Measurements from ENCODE around the gene TKFC. TPM values are rescaled to one million over a fixed set of nuclear protein-coding genes. Genes with fewer than 3 reads are reported as not detected.
"Not testable (repeated sequence)": the region's sequence is repeated elsewhere in the genome, so short reads cannot be mapped to it uniquely, and the experiment has no call there.

The TKFC gene
- total and polyA plus RNA-seq, 2 experiments from 2014 or later, result 39.8 to 44.6 TPM

DNA sequence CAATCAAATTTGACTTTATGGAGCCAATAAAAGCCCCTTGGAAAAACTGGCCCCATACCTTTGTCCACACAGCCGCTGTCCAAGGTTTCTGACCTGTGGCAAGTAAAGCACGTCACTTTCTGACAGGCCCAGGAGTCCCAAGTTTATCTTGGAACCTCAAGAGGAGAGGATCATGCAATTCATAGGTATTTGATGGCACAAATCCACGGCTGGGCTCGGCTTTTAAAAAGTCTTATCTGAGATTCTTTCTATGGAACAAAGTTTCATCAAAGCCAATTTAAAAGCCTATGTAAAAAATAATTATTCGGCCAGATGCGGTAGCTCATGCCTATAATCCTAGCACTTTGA lies 42.7 kb downstream of the TKFC start:
- DNase-seq, result no peak
- 95 to 99% methylated on average over 6 of the region's 6 CpGs for WGBS, 2 experiments (ENCODE audit: low coverage in 1 of 2, low lambda C conversion rate in 2 of 2, missing lambda C conversion rate in 2 of 2)
- H3K9me3 ChIP-seq (ENCODE audit: low read depth), result no peaks in the 10 kb centered on the region
- peaks cover 16% of the 10 kb centered on the region; the same call in 1 of the 2 replicates for H3K36me3 ChIP-seq (ENCODE audit: low read depth)
- H2AFZ ChIP-seq, result no peak overlapping the region
- no peaks in the 10 kb centered on the region for H3K79me2 ChIP-seq (ENCODE audit: insufficient read depth)
- no peaks in the 10 kb centered on the region for H3K9me2 ChIP-seq (ENCODE audit: insufficient read depth)
- no peaks in the 10 kb centered on the region for H3K27me3 ChIP-seq (replicated peaks; ENCODE audit: insufficient read depth)
- in situ Hi-C loops (cut with MboI), result no loop called here
- H3K4me2 ChIP-seq (ENCODE audit: unreplicated experiment), result no peak overlapping the region
- H3K4me3 ChIP-seq, result no peak overlapping the region
- H3K4me1 ChIP-seq (ENCODE audit: insufficient read depth), result peaks cover 26% of the 10 kb centered on the region
- H3K27ac ChIP-seq, result no peak overlapping the region
- no peak for TF ChIP-seq EZH2phosphoT487 (IDR thresholded peaks at IDR 0.05; ENCODE audit: insufficient read depth, low read depth)
- TF ChIP-seq EZH2 (IDR thresholded peaks at IDR 0.05; ENCODE audit: insufficient read depth, poor library complexity, severe bottlenecking), result no peak
- no peak overlapping the region for H3K9ac ChIP-seq
- no peaks in the 10 kb centered on the region for H4K20me1 ChIP-seq (ENCODE audit: insufficient read depth)
- peaks cover 40% of the 10 kb centered on the region for H3F3A ChIP-seq (ENCODE audit: insufficient read depth)

DNA sequence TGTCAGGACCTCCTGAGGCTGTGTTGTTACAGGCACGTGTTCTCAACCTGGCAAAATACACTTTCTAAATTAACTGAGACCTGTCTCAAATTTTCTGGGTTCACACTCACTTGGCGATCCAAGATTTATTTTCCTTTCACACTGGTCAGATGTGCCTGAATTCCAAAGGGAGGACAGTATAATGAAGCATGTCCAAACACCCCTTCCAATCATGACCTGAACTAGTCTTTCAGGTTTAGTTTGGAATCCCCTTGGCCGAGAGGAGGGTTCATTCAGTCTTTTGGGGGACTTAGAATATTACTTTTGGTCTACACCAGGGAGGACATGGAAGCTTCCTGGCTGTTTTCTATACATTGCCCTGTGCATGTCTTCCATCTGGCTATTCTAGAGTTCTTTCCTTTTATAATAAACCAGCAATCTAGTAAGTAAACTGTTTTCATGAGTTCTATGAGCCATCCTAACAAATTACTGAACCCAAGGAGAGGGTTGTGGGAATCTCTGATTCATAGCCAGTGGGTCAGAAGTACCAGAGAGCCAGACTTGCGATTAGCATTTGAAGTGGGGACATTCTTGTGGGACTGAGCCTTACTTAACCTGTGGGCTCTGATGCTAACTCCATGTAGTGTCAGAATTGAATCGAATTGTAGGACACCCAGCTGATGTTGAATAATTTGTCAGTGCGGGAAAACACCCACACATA lies 44.6 kb downstream of the TKFC start:
- Histone ChIP-seq H3K27me3 (replicated peaks; ENCODE audit: insufficient read depth) (no peaks in the 10 kb centered on the region), H3K4me2 (ENCODE audit: unreplicated experiment) (peak overlapping the region; percentile 73), H3K27ac (peak overlapping the region; percentile 92), H2AFZ (no peak overlapping the region), H3K36me3 (ENCODE audit: low read depth) (peaks cover 14% of the 10 kb centered on the region; the same call in 1 of the 2 replicates), H3K4me1 (ENCODE audit: insufficient read depth) (peaks cover 26% of the 10 kb centered on the region), H3K9ac (peak overlapping the region; percentile 62), H3F3A (ENCODE audit: insufficient read depth) (peaks cover 40% of the 10 kb centered on the region), H3K79me2 (ENCODE audit: insufficient read depth) (no peaks in the 10 kb centered on the region), H4K20me1 (ENCODE audit: insufficient read depth) (no peaks in the 10 kb centered on the region), H3K4me3 (no peak overlapping the region), H3K9me2 (ENCODE audit: insufficient read depth) (no peaks in the 10 kb centered on the region), H3K9me3 (ENCODE audit: low read depth) (no peaks in the 10 kb centered on the region)
- in situ Hi-C loops (cut with MboI), result no loop called here
- WGBS, 2 experiments (ENCODE audit: low coverage in 1 of 2, low lambda C conversion rate in 2 of 2, missing lambda C conversion rate in 2 of 2), result 65 to 68% methylated on average over 6 of the region's 6 CpGs
- TF ChIP-seq EZH2phosphoT487 (IDR thresholded peaks at IDR 0.05; ENCODE audit: insufficient read depth, low read depth) (no peak), EZH2 (IDR thresholded peaks at IDR 0.05; ENCODE audit: insufficient read depth, poor library complexity, severe bottlenecking) (no peak)
- DNase-seq, result peak; percentile 80

DNA sequence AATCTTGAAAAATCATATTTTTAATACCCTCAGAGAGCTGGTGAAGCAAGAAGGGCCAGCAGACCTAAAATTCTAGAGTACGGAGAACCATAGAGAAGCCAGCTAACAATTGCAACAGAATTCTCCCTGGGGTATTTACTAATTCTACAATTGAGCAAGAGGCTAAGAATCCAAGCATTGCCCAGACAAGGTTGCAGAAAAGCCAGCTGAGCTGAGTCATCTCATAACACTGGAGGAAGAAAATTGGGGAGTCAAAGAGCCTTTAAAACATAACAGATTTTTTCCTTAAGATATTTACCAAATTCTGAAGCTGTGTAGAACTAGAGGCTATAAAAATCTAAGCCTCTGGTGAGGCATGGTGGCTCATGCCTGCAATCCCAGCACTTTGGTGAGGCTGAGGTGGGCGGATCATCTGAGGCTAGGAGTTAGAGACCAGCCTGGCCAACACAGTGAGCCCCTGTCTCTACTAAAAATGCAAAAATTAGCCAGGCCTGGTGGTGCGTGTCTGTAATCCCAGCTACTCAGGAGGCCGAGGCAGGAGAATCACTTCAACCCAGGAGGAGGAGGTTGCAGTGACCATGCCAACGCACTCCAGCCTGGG lies 45.8 kb downstream of the TKFC start:
- 8 to 10% methylated on average over 5 of the region's 5 CpGs for WGBS, 2 experiments (ENCODE audit: low coverage in 1 of 2, low lambda C conversion rate in 2 of 2, missing lambda C conversion rate in 2 of 2)
- H3K9ac ChIP-seq, result peak overlapping the region; percentile 68

DNA sequence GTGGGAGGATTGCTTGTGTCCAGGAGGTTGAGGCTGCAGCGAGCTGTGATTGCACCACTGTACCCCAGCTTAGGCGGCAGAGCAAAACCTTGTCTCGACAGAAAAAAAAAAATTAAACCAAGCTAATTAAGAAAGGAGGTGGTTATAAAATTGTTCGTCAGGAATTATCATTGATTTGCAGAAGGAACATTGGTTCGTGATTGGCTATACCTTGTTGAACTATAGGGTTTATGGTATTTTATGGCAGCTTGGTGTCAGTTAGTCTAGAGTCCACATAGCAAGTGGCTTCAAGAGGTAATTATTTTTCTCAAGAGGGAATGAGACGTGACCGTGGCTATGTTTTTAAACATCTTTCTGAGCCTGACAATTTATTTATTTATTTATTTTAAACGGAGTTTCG lies 47.9 kb downstream of the TKFC start:
- H3K4me1 ChIP-seq (ENCODE audit: insufficient read depth), result peaks cover 26% of the 10 kb centered on the region
- H3K27ac ChIP-seq, result no peak overlapping the region
- no peak overlapping the region for H2AFZ ChIP-seq
- in situ Hi-C loops (cut with MboI), result loop anchor here (10.0 kb wide), 1 partner anchor 116 kb away; no protein-coding TSS in a partner anchor
- H3K9ac ChIP-seq, result no peak overlapping the region
- TF ChIP-seq EZH2phosphoT487 (IDR thresholded peaks at IDR 0.05; ENCODE audit: insufficient read depth, low read depth), result no peak
- TF ChIP-seq EZH2 (IDR thresholded peaks at IDR 0.05; ENCODE audit: insufficient read depth, poor library complexity, severe bottlenecking), result no peak
- H3K27me3 ChIP-seq (replicated peaks; ENCODE audit: insufficient read depth), result no peaks in the 10 kb centered on the region
- no peaks in the 10 kb centered on the region for H3K79me2 ChIP-seq (ENCODE audit: insufficient read depth)
- H3K4me2 ChIP-seq (ENCODE audit: unreplicated experiment), result no peak overlapping the region
- H3K36me3 ChIP-seq (ENCODE audit: low read depth), result peaks cover 2% of the 10 kb centered on the region; the same call in 1 of the 2 replicates
- no peak overlapping the region for H3K4me3 ChIP-seq
- H3K9me3 ChIP-seq (ENCODE audit: low read depth), result no peaks in the 10 kb centered on the region
- H3F3A ChIP-seq (ENCODE audit: insufficient read depth), result peaks cover 40% of the 10 kb centered on the region
- no peak for DNase-seq
- WGBS, 2 experiments (ENCODE audit: low coverage in 1 of 2, low lambda C conversion rate in 2 of 2, missing lambda C conversion rate in 2 of 2), result 94 to 97% methylated on average over 9 of the region's 9 CpGs
- no peaks in the 10 kb centered on the region for H4K20me1 ChIP-seq (ENCODE audit: insufficient read depth)
- H3K9me2 ChIP-seq (ENCODE audit: insufficient read depth), result no peaks in the 10 kb centered on the region

More for the DNA sequence above, 45.8 kb downstream of the TKFC start:
- Histone ChIP-seq H3K9me2 (ENCODE audit: insufficient read depth) (no peaks in the 10 kb centered on the region), H3K9me3 (ENCODE audit: low read depth) (no peaks in the 10 kb centered on the region), H2AFZ (peak overlapping the region; percentile 27), H3K27ac (peak overlapping the region; percentile 92), H3K27me3 (replicated peaks; ENCODE audit: insufficient read depth) (no peaks in the 10 kb centered on the region), H4K20me1 (ENCODE audit: insufficient read depth) (no peaks in the 10 kb centered on the region), H3K79me2 (ENCODE audit: insufficient read depth) (no peaks in the 10 kb centered on the region), H3K4me3 (peak overlapping the region; percentile 45), H3F3A (ENCODE audit: insufficient read depth) (peaks cover 40% of the 10 kb centered on the region), H3K36me3 (ENCODE audit: low read depth) (peaks cover 7% of the 10 kb centered on the region; the same call in 1 of the 2 replicates), H3K4me1 (ENCODE audit: insufficient read depth) (peaks cover 26% of the 10 kb centered on the region), H3K4me2 (ENCODE audit: unreplicated experiment) (peak overlapping the region; percentile 74)
- in situ Hi-C loops (cut with MboI), result no loop called here
- TF ChIP-seq EZH2 (IDR thresholded peaks at IDR 0.05; ENCODE audit: insufficient read depth, poor library complexity, severe bottlenecking), result no peak
- TF ChIP-seq EZH2phosphoT487 (IDR thresholded peaks at IDR 0.05; ENCODE audit: insufficient read depth, low read depth), result no peak
- peak; percentile 99 for DNase-seq

DNA sequence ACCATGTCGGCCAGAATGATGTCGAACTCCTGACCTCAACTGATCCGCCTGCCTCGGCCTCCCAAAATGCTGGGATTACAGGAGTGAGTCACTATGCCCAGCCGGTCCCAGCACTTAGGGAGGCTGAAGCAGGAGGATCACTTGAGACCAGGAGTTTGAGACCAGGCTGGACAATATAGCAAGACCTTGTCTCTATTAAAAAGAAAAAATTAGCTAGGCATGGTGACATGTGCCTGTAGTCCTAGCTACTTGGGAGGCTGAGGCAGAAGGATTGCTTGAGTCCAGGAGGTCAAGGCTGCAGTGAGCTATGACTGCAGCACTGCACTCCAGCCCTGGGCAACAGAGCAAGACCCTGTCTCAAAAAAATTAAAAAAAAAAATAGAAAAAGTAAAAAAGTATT lies 50.8 kb downstream of the TKFC start:
- not testable (repeated sequence) for H3K79me2 ChIP-seq (ENCODE audit: insufficient read depth); H3K9me2 ChIP-seq (ENCODE audit: insufficient read depth); H3K4me2 ChIP-seq (ENCODE audit: unreplicated experiment); H4K20me1 ChIP-seq (ENCODE audit: insufficient read depth); H3K9ac ChIP-seq; H3K9me3 ChIP-seq (ENCODE audit: low read depth); H3K27me3 ChIP-seq (replicated peaks; ENCODE audit: insufficient read depth); DNase-seq; H2AFZ ChIP-seq; H3K36me3 ChIP-seq (ENCODE audit: low read depth); H3K4me3 ChIP-seq; H3K27ac ChIP-seq
- WGBS, 2 experiments (ENCODE audit: low coverage in 1 of 2, low lambda C conversion rate in 2 of 2, missing lambda C conversion rate in 2 of 2), result 90% methylated on average over 5 of the region's 5 CpGs
- peaks cover 13% of the 10 kb centered on the region for H3F3A ChIP-seq (ENCODE audit: insufficient read depth)
- H3K4me1 ChIP-seq (ENCODE audit: insufficient read depth), result peaks cover 13% of the 10 kb centered on the region
- in situ Hi-C loops (cut with MboI), result loop anchor here (10.0 kb wide), 1 partner anchor 119 kb away; no protein-coding TSS in a partner anchor
